Activated T-cell treated with anti-CD3 and anti-CD28 coated beads, Interleukin-2, amount 50 U/mL, for 4 hours (primary cell): ENCODE data around the gene GCK. TPM values are rescaled to one million over a fixed set of nuclear protein-coding genes. Genes with fewer than 3 reads are reported as not detected.
A peak's percentile ranks its signal among the peaks of the same experiment; 100 is the strongest.

ENCODE experiments used
- ATAC-seq, 2 donors: fragments of 200-7000 bp; cut with Tn5 transposase; one replicate each; pipeline ENCODE4 v1.10.0; 2021
- DNase-seq: peaks from one replicate; pipeline ENCODE4 v3.0.0-alpha.2; 2020
- H3K27me3 Mint-ChIP-seq: one replicate; pipeline ENCODE4 v1.8.0; 2021; ENCODE audit warnings: low read depth, mixed read lengths
- H3K36me3 Mint-ChIP-seq: one replicate; pipeline ENCODE4 v1.8.0; 2022; ENCODE audit warnings: mixed read lengths; ENCODE audit not compliant: insufficient read depth
- H3K4me1 Mint-ChIP-seq: one replicate; pipeline ENCODE4 v1.8.0; 2021; ENCODE audit warnings: low read depth, mixed read lengths
- H3K4me3 Mint-ChIP-seq: one replicate; pipeline ENCODE4 v1.8.0; 2021; ENCODE audit warnings: mild to moderate bottlenecking, moderate library complexity, mixed read lengths
- H3K9me3 Mint-ChIP-seq: one replicate; pipeline ENCODE4 v1.8.0; 2021; ENCODE audit warnings: mixed read lengths
- total RNA-seq, 3 donors: library from RNA; stranded (reverse); gene quantifications; one replicate each; pipeline ENCODE4 v1.2.1, GENCODE V29; 2021

GCK gene
- total RNA-seq, 3 donors from 2014 or later, result 1.3 to 4.3 (median 2.7) TPM

GRCh38 chr7:44144968-44145478, 44.2 kb downstream of the GCK start:
- Mint-ChIP-seq H3K4me3 (peak overlapping the region; percentile 61), H3K4me1 (peaks cover 4% of the 10 kb centered on the region), H3K27me3 (peaks cover 9% of the 10 kb centered on the region), H3K9me3 (no peaks in the 10 kb centered on the region), H3K36me3 (no peaks in the 10 kb centered on the region)
- ATAC-seq (no peak), DNase-seq (no peak)

DNA sequence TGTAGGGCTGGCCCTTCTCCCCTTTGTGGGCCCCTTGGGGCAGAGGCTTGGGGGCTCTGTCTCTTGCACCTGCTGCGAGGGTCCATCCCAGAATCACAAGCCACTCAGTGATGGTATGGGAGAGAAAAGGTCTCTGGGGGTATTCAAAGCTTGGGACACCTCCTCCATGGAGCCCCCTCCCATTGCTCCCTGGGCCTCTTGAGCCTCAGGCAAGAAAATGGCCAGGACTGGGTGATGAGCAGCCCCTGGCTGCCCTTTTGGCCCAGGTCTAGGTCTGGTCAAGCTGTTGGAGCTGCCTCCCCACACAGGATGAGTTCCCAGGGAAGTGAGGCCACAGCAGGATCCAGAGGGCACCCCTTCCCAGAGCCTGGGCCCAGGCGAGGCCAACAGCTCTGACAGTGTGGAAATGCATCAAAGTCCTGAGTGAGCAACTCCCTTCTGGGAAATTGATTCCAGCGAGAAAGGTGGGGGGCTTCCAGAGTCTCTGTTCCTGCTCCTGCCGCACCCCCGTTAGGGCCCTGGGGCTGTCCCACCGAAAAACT, 44.7 kb downstream of the GCK start:
- Mint-ChIP-seq H3K27me3 (peaks cover 9% of the 10 kb centered on the region), H3K36me3 (no peaks in the 10 kb centered on the region), H3K4me1 (peaks cover 4% of the 10 kb centered on the region), H3K4me3 (no peak overlapping the region), H3K9me3 (no peaks in the 10 kb centered on the region)
- DNase-seq, result no peak
- ATAC-seq, result no peak

GRCh38 chr7:44143646-44144250, 45.5 kb downstream of the GCK start:
- Mint-ChIP-seq H3K9me3 (no peaks in the 10 kb centered on the region), H3K27me3 (peaks cover 9% of the 10 kb centered on the region), H3K4me1 (peaks cover 4% of the 10 kb centered on the region), H3K4me3 (no peak overlapping the region), H3K36me3 (no peaks in the 10 kb centered on the region)
- DNase-seq (no peak), ATAC-seq (no peak)

DNA sequence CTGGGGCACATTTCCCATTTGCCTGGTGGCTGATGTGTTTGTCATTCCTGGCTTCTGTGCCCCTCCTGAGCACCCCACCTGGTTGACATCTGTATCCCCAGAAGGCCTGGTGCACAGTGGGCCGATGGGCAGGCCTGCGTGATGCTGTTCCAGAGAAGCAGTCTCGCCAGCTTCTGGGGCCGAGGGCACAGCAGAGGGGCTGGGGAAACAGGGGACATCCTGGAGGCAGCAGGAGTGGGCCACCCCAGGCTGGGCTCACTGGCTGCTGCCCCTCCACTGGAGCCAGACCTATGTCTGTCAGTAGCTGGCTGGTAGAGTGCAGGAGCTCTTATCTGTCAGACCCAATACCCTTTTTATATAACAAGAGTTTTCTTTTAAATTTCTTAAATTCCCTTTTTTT, 47.2 kb downstream of the GCK start:
- DNase-seq, result no peak
- Mint-ChIP-seq H3K4me3 (no peak overlapping the region), H3K4me1 (peaks cover 4% of the 10 kb centered on the region)

GRCh38 chr7:44141221-44141850, 47.9 kb downstream of the GCK start, which contains the start of gene MYL7:
Gene MYL7, minus strand, starts transcription at chr7:44141332. Its CDS starts 27 bp downstream, at chr7:44141305.
- Mint-ChIP-seq H3K36me3 (no peaks in the 10 kb centered on the region), H3K4me3 (no peak within 1 kb of the TSS), H3K27me3 (peaks cover 9% of the 10 kb centered on the region), H3K9me3 (no peaks in the 10 kb centered on the region), H3K4me1 (peaks cover 4% of the 10 kb centered on the region)
- no peak for ATAC-seq
- DNase-seq, result no peak

More for the DNA sequence above, 47.2 kb downstream of the GCK start:
- no peak for ATAC-seq
- Mint-ChIP-seq H3K36me3 (no peaks in the 10 kb centered on the region), H3K27me3 (peaks cover 9% of the 10 kb centered on the region), H3K9me3 (no peaks in the 10 kb centered on the region)

DNA sequence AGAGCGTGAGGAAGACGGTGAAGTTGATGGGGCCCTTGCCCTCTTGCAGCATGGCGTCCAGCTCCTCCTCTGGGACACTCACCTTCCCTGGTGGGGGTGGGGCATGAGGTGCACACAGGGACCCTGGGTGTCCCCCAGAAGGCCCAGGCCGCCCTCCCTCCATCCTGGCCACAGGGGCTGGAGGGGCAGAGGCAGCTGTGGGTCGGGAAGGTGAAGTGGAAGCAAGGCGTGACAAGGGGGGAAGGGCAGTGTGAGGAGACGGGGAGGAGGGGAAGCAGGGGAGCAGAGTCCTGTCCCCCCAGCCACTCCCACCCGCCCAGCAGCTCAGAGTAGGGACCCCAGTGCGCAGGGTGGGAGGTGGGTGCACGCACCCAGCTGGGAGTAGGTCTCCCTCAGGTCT, 48.9 kb downstream of the GCK start:
- DNase-seq (no peak), ATAC-seq (no peak)
- Mint-ChIP-seq H3K4me1 (peaks cover 4% of the 10 kb centered on the region), H3K27me3 (peaks cover 10% of the 10 kb centered on the region), H3K9me3 (no peaks in the 10 kb centered on the region), H3K36me3 (no peaks in the 10 kb centered on the region), H3K4me3 (no peak overlapping the region)

GRCh38 chr7:44139311-44140010, 49.8 kb downstream of the GCK start:
- DNase-seq (no peak), ATAC-seq (no peak)
- H3K36me3 Mint-ChIP-seq, result no peaks in the 10 kb centered on the region
- peaks cover 6% of the 10 kb centered on the region for H3K27me3 Mint-ChIP-seq
- no peaks in the 10 kb centered on the region for H3K4me1 Mint-ChIP-seq
- H3K9me3 Mint-ChIP-seq, result no peaks in the 10 kb centered on the region
- no peak overlapping the region for H3K4me3 Mint-ChIP-seq

DNA sequence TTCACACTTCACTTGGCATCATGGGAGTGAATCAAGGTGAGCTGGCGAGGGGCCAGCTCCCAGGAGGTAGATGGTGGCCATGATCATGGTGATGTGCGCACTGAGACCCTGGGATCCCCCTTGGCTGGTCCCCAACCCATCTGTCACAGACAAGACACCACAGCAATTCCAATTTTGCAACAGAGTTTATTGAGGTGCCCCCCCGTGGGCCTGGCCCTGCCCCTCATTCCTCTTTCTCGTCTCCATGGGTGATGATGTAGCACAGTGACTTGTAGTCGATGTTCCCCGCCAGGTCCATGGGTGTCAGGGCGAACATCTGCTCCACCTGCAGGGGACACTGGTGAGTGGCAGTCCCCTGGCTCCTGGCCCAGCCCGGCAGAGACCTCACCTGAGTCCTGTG, 50.5 kb downstream of the GCK start:
- H3K27me3 Mint-ChIP-seq, result peaks cover 2% of the 10 kb centered on the region

DNA sequence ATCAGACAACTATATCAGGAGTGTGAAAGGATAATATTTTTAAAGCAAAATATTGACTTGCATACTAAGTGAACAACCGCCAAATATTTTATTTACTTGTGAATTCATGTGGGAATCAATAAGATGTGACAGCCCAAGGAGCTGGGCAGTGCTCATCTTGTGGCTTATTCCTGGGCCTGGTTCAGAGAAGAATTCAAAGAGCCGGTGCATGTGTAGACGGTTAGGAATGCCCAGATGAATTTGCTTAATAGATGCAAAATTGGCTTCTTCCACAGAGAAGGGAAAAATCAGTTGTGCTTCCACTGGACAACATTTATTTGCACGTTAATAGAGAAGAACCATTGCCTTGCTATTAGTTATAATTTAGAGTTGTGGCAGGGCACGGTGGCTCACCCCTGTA, 52.5 kb downstream of the GCK start:
- ATAC-seq (no peak), DNase-seq (no peak)
- no peaks in the 10 kb centered on the region for H3K4me1 Mint-ChIP-seq
- no peaks in the 10 kb centered on the region for H3K36me3 Mint-ChIP-seq
- H3K9me3 Mint-ChIP-seq, result no peaks in the 10 kb centered on the region
- H3K4me3 Mint-ChIP-seq, result no peak overlapping the region
- H3K27me3 Mint-ChIP-seq, result peaks cover 2% of the 10 kb centered on the region

More for the DNA sequence above, 50.5 kb downstream of the GCK start:
- Mint-ChIP-seq H3K4me3 (no peak overlapping the region), H3K36me3 (no peaks in the 10 kb centered on the region), H3K4me1 (no peaks in the 10 kb centered on the region), H3K9me3 (no peaks in the 10 kb centered on the region)
- DNase-seq (no peak), ATAC-seq (peak in 1 of 2 donors; percentile 21)

DNA sequence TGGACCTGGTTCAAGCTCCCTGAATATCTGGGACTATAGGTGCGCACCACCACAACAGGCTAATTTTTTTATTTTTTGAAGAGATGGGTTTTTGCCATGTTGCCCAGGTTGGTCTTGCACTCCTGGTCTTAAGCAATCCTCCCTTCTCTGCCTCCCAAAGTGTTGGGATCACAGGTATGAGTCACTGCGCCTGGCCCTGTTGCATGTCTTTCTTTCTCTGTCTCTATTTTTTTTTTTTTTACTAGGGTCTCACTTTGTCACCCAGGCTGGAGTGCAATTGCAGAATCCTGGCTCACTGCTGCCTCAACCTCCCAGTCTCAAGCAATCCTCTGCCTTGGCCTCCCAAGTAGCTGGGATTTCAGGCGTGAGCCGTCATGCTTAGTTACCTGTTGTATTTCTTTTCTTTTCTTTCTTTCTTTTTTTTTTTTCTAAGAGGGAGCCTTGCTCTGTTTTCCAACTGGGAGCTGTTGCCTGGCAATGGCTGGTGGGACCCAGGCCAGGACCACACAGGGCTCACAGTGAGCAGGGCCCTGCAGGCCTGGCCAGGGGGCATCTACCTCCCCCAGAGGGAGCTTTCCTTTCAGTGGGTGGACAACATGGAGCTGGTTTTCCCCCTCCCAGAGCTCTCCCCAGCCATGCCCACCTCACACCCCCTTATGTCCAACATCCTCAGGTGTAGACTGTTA, 54.2 kb downstream of the GCK start:
- Mint-ChIP-seq H3K4me1 (no peaks in the 10 kb centered on the region), H3K4me3 (no peak overlapping the region), H3K27me3 (peaks cover 2% of the 10 kb centered on the region), H3K9me3 (no peaks in the 10 kb centered on the region), H3K36me3 (no peaks in the 10 kb centered on the region)
- no peak for DNase-seq
- no peak for ATAC-seq

GRCh38 chr7:44133295-44133694, 55.9 kb downstream of the GCK start:
- DNase-seq, result no peak
- Mint-ChIP-seq H3K36me3 (no peaks in the 10 kb centered on the region), H3K4me3 (no peak overlapping the region), H3K4me1 (no peaks in the 10 kb centered on the region), H3K27me3 (peaks cover 2% of the 10 kb centered on the region), H3K9me3 (no peaks in the 10 kb centered on the region)
- no peak for ATAC-seq

DNA sequence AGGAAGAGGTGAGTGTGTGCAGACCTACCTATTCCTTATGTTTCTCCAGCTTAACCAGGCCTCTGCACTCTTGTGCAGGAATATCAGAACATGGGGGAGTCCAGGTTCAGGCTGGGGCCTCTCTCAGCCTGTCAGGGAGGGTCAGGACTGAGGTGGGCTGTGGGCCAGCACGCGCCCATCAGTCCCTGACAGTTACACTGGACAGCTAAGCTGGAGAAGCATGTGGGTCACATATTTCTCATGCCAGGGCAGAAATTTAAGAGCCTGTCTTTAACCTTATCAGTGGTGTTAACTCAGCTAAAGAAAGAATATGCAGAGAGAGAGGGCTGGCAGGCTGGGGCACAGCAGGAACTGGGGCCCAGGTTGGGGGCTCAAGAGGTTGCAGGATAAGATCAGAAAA, 57.2 kb downstream of the GCK start:
- Mint-ChIP-seq H3K27me3 (peaks cover 5% of the 10 kb centered on the region), H3K36me3 (peaks cover 2% of the 10 kb centered on the region), H3K9me3 (no peaks in the 10 kb centered on the region), H3K4me3 (no peak overlapping the region), H3K4me1 (no peaks in the 10 kb centered on the region)
- ATAC-seq (no peak), DNase-seq (no peak)

DNA sequence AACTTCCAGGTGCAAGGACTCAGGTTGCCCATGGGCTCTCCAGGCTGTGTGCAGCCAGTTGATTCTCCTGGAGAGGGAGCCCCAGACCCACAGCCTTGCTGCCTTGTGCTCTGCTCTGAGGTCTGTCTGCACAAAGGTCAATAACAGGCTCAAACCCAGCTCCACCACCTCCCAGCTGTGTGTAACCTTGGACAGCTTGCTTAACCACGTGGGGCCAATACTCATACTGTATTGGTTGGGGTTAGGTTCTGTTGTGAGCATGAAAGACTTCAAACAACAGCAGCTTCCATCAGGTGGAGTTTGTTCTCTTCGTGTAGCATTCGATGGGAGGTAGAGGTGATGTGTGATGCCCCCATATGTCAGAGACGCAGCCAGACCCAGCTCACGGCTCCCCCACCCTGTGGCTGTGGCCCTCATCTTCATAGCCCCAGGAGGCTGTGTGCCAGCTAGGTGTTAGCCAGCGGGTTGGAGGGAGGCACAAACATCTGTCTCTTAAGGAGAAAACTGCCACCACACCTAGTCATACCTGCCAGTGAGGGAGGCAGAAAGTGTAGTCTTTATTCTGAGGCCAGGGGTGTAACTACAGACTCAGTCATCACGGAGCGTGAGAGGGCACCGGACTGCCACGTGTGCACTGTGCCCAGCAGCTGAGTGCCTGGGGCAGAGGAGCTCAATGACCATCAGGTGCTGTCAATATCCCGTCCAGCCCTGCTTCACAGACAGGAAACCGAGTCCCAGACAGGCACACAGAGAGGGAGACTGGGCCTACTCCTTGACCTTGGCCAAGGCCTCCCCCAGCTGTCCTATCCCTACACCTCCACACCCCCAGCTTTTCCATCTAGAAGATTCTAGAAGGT, 57.8 kb downstream of the GCK start:
- Mint-ChIP-seq H3K4me3 (no peak overlapping the region), H3K4me1 (no peaks in the 10 kb centered on the region), H3K9me3 (no peaks in the 10 kb centered on the region), H3K36me3 (peaks cover 2% of the 10 kb centered on the region), H3K27me3 (peaks cover 5% of the 10 kb centered on the region)
- no peak for DNase-seq
- ATAC-seq, result peak in 1 of 2 donors; percentile 48
